Measurements from ENCODE around the gene DLGAP1.

- TF ChIP-seq RAD21 (conservative IDR thresholded peaks at IDR 0.05) (no peak), CTCF (IDR thresholded peaks at IDR 0.05; ENCODE audit: poor library complexity, severe bottlenecking) (no peak), POLR2AphosphoS5 (IDR thresholded peaks at IDR 0.05) (no peak)
Measured at GRCh38 chr18:4417714-4418113, 37.4 kb downstream of the DLGAP1 start.

Measured in neural cell (in vitro differentiated cells).